ENCODE measurements around the gene KCNQ1.

DNA sequence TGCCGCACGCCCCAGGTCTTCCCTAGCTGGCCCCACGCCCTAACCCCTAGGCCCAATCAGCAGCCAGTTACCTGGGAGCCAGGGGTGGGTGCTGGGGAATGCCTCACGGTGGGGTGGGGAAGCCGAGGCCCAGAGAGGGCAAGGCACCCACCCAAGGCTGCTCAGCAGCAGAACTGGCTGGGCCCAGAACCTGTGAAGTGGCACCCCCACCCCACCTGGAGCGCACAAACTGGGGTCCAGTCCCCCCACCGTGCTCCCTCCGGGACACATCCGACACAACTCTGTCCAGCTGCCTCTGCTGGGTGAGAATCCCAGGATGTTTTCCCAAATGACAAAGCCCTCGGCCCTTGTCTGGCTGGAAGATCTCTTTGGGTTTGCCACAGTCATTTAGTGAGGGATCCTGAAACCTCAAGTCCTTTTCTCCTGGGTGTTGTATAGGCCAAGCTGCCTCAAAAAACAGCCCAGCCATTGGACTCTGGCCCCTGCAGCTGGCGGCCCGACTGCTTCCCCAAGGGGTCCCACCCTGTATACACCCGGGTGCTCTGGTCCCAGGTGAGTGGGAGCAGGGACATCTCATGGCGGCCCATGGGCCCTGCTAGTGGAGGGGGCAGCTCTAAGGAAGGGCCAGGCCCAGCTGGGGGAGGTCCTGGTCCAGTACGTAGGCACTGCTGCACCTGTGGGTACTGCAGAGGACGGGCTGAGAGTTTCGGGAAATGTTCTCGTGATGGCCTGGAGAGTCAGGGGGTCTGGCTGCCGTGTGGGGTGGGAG, 23.4 kb upstream of the KCNQ1 start:
- TF ChIP-seq, protein P1, sequence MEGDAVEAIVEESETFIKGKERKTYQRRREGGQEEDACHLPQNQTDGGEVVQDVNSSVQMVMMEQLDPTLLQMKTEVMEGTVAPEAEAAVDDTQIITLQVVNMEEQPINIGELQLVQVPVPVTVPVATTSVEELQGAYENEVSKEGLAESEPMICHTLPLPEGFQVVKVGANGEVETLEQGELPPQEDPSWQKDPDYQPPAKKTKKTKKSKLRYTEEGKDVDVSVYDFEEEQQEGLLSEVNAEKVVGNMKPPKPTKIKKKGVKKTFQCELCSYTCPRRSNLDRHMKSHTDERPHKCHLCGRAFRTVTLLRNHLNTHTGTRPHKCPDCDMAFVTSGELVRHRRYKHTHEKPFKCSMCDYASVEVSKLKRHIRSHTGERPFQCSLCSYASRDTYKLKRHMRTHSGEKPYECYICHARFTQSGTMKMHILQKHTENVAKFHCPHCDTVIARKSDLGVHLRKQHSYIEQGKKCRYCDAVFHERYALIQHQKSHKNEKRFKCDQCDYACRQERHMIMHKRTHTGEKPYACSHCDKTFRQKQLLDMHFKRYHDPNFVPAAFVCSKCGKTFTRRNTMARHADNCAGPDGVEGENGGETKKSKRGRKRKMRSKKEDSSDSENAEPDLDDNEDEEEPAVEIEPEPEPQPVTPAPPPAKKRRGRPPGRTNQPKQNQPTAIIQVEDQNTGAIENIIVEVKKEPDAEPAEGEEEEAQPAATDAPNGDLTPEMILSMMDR (IDR thresholded peaks at IDR 0.05), result no peak
- TF ChIP-seq POLR2A (IDR thresholded peaks at IDR 0.05), result no peak
- TF ChIP-seq POLR2AphosphoS5 (IDR thresholded peaks at IDR 0.05), result no peak
